GM12891 (cell line): ENCODE data around the gene GPD1.

Source experiments
- DNase-seq: peaks from one replicate; pipeline ENCODE4 v3.0.0; 2011; ENCODE audit warnings: low spot score; ENCODE audit not compliant: insufficient read length
- FAIRE-seq: peaks from 2 replicates; lab custom pipeline; 2011; peaks lifted over from hg19 to GRCh38; lab: Jason Lieb, UNC
- PAX5 ChIP-seq: IDR thresholded peaks from 2 replicates; pipeline ENCODE4 v1.6.1; 2011; ENCODE audit warnings: low read length, moderate library complexity, mild to moderate bottlenecking; ENCODE audit not compliant: insufficient read depth, severe bottlenecking
- POLR2A ChIP-seq: IDR thresholded peaks from 2 replicates; pipeline ENCODE4 v1.6.1; 2011; ENCODE audit warnings: low read depth, low read length, control low read depth
- POLR2AphosphoS5 ChIP-seq: IDR thresholded peaks from 2 replicates; pipeline ENCODE4 v1.6.1; 2011; ENCODE audit warnings: low read depth, low read length, control low read depth
- POU2F2 ChIP-seq: IDR thresholded peaks from 2 replicates; pipeline ENCODE4 v1.6.1; 2011; ENCODE audit warnings: low read depth, mild to moderate bottlenecking, control low read depth, low read length, moderate library complexity
- SPI1 ChIP-seq: IDR thresholded peaks from 2 replicates; pipeline ENCODE4 v1.6.1; 2011; ENCODE audit warnings: low read depth, low read length, control low read depth
- TAF1 ChIP-seq: IDR thresholded peaks from 2 replicates; pipeline ENCODE4 v1.6.1; 2011; ENCODE audit warnings: low read depth, low read length, control low read depth

The GPD1 gene

GRCh38 chr12:50099302-50100008 lies 4.4 kb upstream of the GPD1 start:
- no peak for DNase-seq
- no peak for TF ChIP-seq POLR2A
- no peak for TF ChIP-seq POU2F2
- no peak for TF ChIP-seq POLR2AphosphoS5
- no peak for TF ChIP-seq TAF1
- TF ChIP-seq SPI1: no peak
- TF ChIP-seq PAX5: no peak
- no peak for FAIRE-seq

GRCh38 chr12:50100561-50100960 lies 3.2 kb upstream of the GPD1 start:
- TF ChIP-seq POLR2AphosphoS5: no peak
- TF ChIP-seq PAX5: no peak
- no peak for TF ChIP-seq SPI1
- no peak for TF ChIP-seq POLR2A
- TF ChIP-seq POU2F2: no peak
- no peak for TF ChIP-seq TAF1
- FAIRE-seq: no peak
- no peak for DNase-seq

- FAIRE-seq (no peak), DNase-seq (no peak)
- TF ChIP-seq POLR2A (no peak), SPI1 (no peak), POU2F2 (no peak), PAX5 (no peak), TAF1 (no peak), POLR2AphosphoS5 (no peak)
These were observed 2.1 kb upstream of the GPD1 start for GRCh38 chr12:50101663-50102062.

GRCh38 chr12:50102131-50102531 lies 1.7 kb upstream of the GPD1 start:
- TF ChIP-seq POU2F2 (no peak), POLR2A (no peak), PAX5 (no peak), SPI1 (no peak), POLR2AphosphoS5 (no peak), TAF1 (no peak)
- no peak for FAIRE-seq
- DNase-seq: no peak

GRCh38 chr12:50102646-50103309 lies 1.0 kb upstream of the GPD1 start:
- no peak for TF ChIP-seq PAX5
- peak; percentile 33 for TF ChIP-seq SPI1
- peak; percentile 63 for TF ChIP-seq POLR2AphosphoS5
- no peak for TF ChIP-seq POU2F2
- TF ChIP-seq POLR2A: peak; percentile 41
- no peak for TF ChIP-seq TAF1
- no peak for FAIRE-seq

GRCh38 chr12:50103351-50103750 lies 457 bp upstream of the GPD1 start:
- DNase-seq: no peak
- no peak for FAIRE-seq
- TF ChIP-seq TAF1 (no peak), POLR2A (no peak), POLR2AphosphoS5 (no peak), PAX5 (no peak), POU2F2 (no peak), SPI1 (no peak)

More at GRCh38 chr12:50102646-50103309, 1.0 kb upstream of the GPD1 start:
- no peak for DNase-seq

- FAIRE-seq (no peak), DNase-seq (no peak)
- TF ChIP-seq POU2F2: no peak
- no peak for TF ChIP-seq SPI1
- no peak for TF ChIP-seq POLR2AphosphoS5
- TF ChIP-seq POLR2A: no peak
- no peak for TF ChIP-seq TAF1
- TF ChIP-seq PAX5: no peak
These were observed 884 bp downstream of the GPD1 start for GRCh38 chr12:50104417-50105366.

- no peak for TF ChIP-seq TAF1
- no peak for TF ChIP-seq PAX5
- no peak for TF ChIP-seq POU2F2
- no peak for TF ChIP-seq POLR2AphosphoS5
- no peak for TF ChIP-seq SPI1
- TF ChIP-seq POLR2A: no peak
- DNase-seq (no peak), FAIRE-seq (no peak)
These were observed 2.2 kb downstream of the GPD1 start for GRCh38 chr12:50105913-50106450.
